Measurements from ENCODE around the gene PTTG1IP2. TPM values are rescaled to one million over a fixed set of nuclear protein-coding genes. Genes with fewer than 3 reads are reported as not detected.

Gene PTTG1IP2
- total and polyA plus RNA-seq, 2 experiments from 2014 or later: not detected

DNA sequence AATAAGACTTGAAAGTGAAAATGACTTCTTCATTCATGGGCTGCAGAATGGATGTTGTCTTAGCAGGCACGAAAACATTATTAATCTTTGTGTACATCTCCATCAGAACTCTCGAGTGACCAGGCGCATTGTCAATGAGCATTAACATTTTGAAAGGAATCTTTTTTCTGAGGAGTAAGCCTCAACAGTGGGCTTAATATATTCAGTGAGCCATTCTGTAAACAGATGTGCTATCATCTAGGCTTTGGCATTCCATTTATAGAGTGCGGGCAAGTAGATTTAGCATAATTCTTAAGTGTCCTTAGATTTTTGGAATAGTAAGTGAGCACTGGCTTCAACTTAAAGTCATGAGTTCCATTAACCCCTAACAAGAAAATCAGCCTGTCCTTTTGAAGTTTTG lies 33.1 kb downstream of the PTTG1IP2 start:
- H3K9me2 ChIP-seq (ENCODE audit: insufficient read depth): peaks cover 20% of the 10 kb centered on the region
- no peak overlapping the region for H2AFZ ChIP-seq
- H3F3A ChIP-seq (replicated peaks; ENCODE audit: low read depth): no peaks in the 10 kb centered on the region
- Mint-ChIP-seq H3K9me3 (no peaks in the 10 kb centered on the region), H3K27me3 (ENCODE audit: insufficient read depth, low read depth, poor library complexity) (peaks cover 2% of the 10 kb centered on the region), H3K4me3 (no peak overlapping the region), H3K4me1 (peaks cover 11% of the 10 kb centered on the region; the same call in 2 of the 3 replicates), H3K36me3 (ENCODE audit: low read depth) (no peaks in the 10 kb centered on the region), H3K27ac (no peak overlapping the region)
- H3K4me1 ChIP-seq (ENCODE audit: insufficient read depth): peaks cover 5% of the 10 kb centered on the region; the same call in 1 of the 2 replicates
- ATAC-seq: no peak
- H4K20me1 ChIP-seq (replicated peaks; ENCODE audit: insufficient read depth): no peaks in the 10 kb centered on the region
- no peaks in the 10 kb centered on the region for H3K36me3 ChIP-seq (ENCODE audit: insufficient read depth)
- H3K27ac ChIP-seq (ENCODE audit: low read depth): no peak overlapping the region
- TF ChIP-seq, protein P1, sequence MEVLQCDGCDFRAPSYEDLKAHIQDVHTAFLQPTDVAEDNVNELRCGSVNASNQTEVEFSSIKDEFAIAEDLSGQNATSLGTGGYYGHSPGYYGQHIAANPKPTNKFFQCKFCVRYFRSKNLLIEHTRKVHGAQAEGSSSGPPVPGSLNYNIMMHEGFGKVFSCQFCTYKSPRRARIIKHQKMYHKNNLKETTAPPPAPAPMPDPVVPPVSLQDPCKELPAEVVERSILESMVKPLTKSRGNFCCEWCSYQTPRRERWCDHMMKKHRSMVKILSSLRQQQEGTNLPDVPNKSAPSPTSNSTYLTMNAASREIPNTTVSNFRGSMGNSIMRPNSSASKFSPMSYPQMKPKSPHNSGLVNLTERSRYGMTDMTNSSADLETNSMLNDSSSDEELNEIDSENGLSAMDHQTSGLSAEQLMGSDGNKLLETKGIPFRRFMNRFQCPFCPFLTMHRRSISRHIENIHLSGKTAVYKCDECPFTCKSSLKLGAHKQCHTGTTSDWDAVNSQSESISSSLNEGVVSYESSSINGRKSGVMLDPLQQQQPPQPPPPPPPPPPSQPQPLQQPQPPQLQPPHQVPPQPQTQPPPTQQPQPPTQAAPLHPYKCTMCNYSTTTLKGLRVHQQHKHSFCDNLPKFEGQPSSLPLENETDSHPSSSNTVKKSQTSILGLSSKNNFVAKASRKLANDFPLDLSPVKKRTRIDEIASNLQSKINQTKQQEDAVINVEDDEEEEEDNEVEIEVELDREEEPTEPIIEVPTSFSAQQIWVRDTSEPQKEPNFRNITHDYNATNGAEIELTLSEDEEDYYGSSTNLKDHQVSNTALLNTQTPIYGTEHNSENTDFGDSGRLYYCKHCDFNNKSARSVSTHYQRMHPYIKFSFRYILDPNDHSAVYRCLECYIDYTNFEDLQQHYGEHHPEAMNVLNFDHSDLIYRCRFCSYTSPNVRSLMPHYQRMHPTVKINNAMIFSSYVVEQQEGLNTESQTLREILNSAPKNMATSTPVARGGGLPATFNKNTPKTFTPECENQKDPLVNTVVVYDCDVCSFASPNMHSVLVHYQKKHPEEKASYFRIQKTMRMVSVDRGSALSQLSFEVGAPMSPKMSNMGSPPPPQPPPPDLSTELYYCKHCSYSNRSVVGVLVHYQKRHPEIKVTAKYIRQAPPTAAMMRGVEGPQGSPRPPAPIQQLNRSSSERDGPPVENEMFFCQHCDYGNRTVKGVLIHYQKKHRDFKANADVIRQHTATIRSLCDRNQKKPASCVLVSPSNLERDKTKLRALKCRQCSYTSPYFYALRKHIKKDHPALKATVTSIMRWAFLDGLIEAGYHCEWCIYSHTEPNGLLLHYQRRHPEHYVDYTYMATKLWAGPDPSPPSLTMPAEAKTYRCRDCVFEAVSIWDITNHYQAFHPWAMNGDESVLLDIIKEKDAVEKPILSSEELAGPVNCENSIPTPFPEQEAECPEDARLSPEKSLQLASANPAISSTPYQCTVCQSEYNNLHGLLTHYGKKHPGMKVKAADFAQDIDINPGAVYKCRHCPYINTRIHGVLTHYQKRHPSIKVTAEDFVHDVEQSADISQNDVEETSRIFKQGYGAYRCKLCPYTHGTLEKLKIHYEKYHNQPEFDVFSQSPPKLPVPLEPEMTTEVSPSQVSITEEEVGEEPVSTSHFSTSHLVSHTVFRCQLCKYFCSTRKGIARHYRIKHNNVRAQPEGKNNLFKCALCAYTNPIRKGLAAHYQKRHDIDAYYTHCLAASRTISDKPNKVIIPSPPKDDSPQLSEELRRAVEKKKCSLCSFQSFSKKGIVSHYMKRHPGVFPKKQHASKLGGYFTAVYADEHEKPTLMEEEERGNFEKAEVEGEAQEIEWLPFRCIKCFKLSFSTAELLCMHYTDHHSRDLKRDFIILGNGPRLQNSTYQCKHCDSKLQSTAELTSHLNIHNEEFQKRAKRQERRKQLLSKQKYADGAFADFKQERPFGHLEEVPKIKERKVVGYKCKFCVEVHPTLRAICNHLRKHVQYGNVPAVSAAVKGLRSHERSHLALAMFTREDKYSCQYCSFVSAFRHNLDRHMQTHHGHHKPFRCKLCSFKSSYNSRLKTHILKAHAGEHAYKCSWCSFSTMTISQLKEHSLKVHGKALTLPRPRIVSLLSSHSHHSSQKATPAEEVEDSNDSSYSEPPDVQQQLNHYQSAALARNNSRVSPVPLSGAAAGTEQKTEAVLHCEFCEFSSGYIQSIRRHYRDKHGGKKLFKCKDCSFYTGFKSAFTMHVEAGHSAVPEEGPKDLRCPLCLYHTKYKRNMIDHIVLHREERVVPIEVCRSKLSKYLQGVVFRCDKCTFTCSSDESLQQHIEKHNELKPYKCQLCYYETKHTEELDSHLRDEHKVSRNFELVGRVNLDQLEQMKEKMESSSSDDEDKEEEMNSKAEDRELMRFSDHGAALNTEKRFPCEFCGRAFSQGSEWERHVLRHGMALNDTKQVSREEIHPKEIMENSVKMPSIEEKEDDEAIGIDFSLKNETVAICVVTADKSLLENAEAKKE (CRISPR knock-in tag; IDR thresholded peaks at IDR 0.05): no peak
- TF ChIP-seq JUNB (IDR thresholded peaks at IDR 0.05; ENCODE audit: unreplicated experiment) (no peak), STAT1 (IDR thresholded peaks at IDR 0.05; ENCODE audit: unreplicated experiment) (no peak), POLR2AphosphoS5 (IDR thresholded peaks at IDR 0.05; ENCODE audit: low read depth) (no peak), EZH2phosphoT487 (IDR thresholded peaks at IDR 0.05; ENCODE audit: unreplicated experiment) (no peak), ETS1 (IDR thresholded peaks at IDR 0.05) (no peak), ZNF331 (CRISPR knock-in tag; IDR thresholded peaks at IDR 0.05; ENCODE audit: low read depth) (no peak), NANOG (IDR thresholded peaks at IDR 0.05; ENCODE audit: borderline replicate concordance) (no peak), ZNF114 (CRISPR knock-in tag; IDR thresholded peaks at IDR 0.05) (no peak), EZH2 (IDR thresholded peaks at IDR 0.05; ENCODE audit: low read depth, unreplicated experiment) (no peak), CREB1 (CRISPR knock-in tag; IDR thresholded peaks at IDR 0.05; ENCODE audit: low read depth) (no peak)
- TF ChIP-seq, protein P2, sequence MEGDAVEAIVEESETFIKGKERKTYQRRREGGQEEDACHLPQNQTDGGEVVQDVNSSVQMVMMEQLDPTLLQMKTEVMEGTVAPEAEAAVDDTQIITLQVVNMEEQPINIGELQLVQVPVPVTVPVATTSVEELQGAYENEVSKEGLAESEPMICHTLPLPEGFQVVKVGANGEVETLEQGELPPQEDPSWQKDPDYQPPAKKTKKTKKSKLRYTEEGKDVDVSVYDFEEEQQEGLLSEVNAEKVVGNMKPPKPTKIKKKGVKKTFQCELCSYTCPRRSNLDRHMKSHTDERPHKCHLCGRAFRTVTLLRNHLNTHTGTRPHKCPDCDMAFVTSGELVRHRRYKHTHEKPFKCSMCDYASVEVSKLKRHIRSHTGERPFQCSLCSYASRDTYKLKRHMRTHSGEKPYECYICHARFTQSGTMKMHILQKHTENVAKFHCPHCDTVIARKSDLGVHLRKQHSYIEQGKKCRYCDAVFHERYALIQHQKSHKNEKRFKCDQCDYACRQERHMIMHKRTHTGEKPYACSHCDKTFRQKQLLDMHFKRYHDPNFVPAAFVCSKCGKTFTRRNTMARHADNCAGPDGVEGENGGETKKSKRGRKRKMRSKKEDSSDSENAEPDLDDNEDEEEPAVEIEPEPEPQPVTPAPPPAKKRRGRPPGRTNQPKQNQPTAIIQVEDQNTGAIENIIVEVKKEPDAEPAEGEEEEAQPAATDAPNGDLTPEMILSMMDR (conservative IDR thresholded peaks at IDR 0.05; ENCODE audit: low read depth in 2 of 2): no peak
- TF ChIP-seq, protein P3, sequence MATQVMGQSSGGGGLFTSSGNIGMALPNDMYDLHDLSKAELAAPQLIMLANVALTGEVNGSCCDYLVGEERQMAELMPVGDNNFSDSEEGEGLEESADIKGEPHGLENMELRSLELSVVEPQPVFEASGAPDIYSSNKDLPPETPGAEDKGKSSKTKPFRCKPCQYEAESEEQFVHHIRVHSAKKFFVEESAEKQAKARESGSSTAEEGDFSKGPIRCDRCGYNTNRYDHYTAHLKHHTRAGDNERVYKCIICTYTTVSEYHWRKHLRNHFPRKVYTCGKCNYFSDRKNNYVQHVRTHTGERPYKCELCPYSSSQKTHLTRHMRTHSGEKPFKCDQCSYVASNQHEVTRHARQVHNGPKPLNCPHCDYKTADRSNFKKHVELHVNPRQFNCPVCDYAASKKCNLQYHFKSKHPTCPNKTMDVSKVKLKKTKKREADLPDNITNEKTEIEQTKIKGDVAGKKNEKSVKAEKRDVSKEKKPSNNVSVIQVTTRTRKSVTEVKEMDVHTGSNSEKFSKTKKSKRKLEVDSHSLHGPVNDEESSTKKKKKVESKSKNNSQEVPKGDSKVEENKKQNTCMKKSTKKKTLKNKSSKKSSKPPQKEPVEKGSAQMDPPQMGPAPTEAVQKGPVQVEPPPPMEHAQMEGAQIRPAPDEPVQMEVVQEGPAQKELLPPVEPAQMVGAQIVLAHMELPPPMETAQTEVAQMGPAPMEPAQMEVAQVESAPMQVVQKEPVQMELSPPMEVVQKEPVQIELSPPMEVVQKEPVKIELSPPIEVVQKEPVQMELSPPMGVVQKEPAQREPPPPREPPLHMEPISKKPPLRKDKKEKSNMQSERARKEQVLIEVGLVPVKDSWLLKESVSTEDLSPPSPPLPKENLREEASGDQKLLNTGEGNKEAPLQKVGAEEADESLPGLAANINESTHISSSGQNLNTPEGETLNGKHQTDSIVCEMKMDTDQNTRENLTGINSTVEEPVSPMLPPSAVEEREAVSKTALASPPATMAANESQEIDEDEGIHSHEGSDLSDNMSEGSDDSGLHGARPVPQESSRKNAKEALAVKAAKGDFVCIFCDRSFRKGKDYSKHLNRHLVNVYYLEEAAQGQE (IDR thresholded peaks at IDR 0.05; ENCODE audit: unreplicated experiment): no peak
- no peaks in the 10 kb centered on the region for H3K27me3 ChIP-seq (ENCODE audit: insufficient read depth)
- H3K4me3 ChIP-seq: no peak overlapping the region
- no peaks in the 10 kb centered on the region for H3K79me2 ChIP-seq (replicated peaks; ENCODE audit: insufficient read depth)
- DNase-seq (ENCODE audit: low spot score): no peak
- H3K4me2 ChIP-seq: no peak overlapping the region

All from GM23338 (cell line).